Stimulated activated CD4-positive, alpha-beta T cell treated with anti-CD3 and anti-CD28 coated beads, Interleukin-4, amount 100 ng/mL, for 24 hours (primary cell): ENCODE results near the gene LIN7B.
"Not testable (repeated sequence)": the region's sequence is repeated elsewhere in the genome, so short reads cannot be mapped to it uniquely, and the experiment has no call there.

ENCODE experiments used
- DNase-seq: peaks from one replicate; pipeline ENCODE4 v3.0.0-alpha.2; 2020

The LIN7B gene

DNA sequence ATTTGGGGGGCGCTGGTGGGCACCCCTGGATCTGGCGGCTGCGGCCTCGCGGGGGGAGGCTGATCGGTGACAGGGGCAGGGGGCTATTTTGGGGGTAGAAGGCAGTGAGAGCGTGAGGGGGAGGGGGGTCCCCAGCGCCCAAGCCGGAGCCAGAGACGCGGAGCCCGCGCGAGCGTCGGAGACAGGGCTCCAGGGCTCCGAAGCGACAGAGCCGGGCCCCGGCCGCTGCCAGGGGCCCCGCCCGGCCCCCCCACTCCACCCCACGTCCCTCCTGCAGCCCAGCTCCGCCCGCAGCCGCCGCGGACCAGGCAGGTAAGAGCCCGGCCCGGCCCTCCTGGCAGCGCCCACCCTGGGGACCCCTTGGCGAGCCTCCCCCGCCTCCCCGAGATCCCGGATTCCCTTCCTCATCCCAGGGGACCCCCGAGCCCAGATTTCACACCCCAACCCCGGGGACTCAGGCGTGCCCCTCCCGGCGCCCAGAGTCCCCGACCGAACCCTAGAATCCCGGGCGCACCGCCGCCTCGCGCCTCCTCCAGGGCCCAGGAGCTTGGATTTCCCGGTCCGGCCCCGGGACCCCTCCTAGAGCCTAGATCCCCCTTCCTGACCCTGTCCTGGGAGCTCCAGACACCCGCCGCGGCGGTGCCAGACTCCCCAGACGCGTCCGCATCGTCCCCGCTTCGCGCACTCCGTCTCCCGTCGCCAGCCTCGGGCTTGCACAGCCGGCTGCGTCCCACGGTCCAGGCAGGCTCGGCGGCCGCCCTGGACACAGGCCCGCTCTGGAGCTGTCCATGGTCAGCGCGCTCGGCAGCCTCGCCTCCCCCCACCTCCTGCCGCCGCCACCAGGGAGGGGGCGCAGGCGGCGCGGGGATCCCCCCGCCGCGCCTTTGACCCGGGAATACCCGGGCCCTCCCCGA is 5.5 kb downstream of the LIN7B start, which contains the start of gene PPFIA3:
Gene PPFIA3 (plus strand): TSS at position 134 of the 914 bp plus-strand sequence. CDS start 8,330 bp downstream, outside the sequence.
- DNase-seq: peak; percentile 22

DNA sequence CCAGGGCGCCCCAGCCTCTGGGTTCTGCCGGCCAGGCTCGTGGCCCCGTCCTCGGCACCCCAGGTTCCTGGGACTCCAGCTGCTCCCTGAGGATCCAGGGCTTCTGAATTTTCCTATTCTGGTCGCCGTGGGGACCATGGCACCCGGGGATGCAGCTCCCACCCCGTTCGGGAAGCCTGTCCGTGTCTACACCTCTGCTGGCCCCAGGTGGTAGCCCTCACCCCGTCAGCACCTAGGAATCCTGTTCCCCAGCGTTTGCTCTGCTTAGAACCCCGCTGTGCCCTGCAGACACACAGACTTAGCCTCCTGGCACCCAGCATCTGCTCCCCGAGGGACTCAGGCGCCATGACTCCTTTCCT is 6.1 kb downstream of the LIN7B start:
- no peak for DNase-seq

DNA sequence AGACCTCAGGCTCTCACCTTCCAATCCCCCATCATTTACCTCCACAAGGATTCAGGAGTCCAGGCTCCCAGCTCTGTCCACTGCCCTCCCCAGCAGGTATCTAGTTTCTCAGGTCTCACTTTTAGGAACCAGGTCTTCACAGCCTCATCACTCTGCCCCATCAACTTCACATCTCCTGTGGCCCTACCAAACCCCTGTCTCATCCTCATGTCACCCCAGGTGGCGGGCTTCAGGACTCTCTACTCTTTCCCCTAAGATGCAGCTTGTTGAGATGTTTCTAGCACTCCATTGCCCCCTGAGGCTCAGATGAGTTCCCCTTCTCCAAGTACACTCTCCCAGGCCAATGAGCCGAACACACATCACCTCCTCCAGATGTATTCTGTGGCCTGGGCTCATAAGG is 6.7 kb downstream of the LIN7B start:
- no peak for DNase-seq

DNA sequence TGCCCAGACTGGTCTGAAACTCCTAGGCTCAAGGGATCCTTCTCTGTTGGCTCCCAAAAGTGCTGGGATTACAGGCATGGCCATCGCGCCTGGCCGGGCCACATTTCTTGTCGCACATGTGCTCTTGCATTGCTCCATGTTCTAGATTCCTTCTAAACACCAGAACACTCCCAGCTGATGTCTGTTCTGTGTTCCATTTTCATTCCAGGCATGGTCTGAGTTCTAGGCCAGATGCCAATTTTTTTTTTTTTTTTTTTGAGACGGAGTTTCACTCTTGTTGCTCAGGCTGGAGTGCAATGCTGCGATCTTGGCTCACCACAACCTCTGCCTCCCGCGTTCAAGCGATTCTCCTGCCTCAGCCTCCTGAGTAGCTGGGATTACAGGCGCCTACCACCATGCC is 7.7 kb downstream of the LIN7B start:
- not testable (repeated sequence) for DNase-seq

DNA sequence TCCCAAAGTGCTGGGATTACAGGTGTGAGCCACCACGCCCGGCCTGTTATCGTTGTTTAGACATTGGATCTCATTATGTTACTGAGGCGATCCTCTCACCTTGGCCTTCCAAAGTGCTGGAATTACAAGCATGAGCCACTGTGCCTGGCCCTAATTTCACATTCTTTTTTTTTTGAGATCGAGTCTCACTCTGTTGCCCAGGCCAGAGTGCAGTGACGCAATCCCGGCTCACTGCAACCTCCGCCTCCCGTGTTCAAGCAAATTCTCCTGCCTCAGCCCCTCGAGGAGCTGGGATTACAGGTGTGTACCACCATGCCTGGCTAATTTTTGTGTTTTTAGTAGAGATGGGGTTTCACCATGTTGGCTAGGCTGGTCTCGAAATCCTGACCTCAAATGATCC is 9.1 kb downstream of the LIN7B start:
- not testable (repeated sequence) for DNase-seq

DNA sequence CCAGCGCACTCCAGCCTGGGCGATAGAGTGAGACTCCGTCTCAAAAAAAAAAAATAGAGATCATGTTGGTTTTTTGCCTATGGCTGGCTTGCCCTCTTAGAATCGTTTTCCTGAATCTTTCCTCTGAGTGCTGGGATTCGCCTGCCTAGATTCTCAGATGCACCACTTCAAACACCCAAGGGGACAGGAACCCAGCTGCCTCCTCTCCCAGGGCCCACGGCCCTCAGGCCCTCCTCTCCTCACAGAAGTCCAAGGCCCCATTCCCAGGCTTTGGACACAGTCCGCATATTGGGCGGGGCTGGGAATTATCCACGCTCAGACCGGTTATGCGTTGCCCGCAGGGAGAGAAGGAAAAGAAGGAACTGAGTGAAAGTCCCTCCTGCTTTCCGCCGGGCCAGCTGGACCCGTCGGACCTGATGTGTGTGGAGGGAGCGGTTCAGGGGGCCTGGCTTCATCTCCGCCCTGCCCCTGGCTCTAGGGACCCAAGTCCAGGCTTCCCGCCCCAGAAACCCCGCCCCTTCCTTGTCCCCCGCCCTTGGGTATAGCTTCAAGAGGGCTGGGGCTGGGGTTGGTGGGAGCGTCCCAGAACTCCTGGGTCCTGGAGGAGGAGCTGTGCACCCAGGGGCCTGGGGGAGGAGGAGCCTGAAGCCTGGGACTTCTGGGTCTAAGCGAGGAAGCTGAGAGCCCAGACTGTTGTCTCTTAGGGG is 11.0 kb downstream of the LIN7B start:
- DNase-seq: no peak

DNA sequence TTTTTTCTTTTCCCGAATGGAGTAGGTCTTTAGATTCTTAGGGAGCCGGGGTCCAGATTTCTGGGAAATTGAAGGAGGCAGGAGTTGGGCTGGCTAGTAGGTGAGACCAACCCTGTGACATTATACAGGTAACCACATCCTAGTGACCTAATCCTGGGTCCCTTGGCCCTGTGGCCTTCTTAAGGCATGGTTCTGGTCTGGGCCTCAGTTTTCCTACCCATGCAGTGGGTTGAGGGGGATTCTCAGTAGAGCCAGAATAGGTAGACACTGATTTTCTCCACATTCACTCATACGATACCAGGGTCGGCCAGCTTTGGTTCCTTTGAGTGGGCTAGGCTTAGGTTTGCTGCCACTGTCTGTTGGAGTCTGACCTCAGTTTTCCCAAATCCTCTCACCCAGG is 12.4 kb downstream of the LIN7B start:
- no peak for DNase-seq

DNA sequence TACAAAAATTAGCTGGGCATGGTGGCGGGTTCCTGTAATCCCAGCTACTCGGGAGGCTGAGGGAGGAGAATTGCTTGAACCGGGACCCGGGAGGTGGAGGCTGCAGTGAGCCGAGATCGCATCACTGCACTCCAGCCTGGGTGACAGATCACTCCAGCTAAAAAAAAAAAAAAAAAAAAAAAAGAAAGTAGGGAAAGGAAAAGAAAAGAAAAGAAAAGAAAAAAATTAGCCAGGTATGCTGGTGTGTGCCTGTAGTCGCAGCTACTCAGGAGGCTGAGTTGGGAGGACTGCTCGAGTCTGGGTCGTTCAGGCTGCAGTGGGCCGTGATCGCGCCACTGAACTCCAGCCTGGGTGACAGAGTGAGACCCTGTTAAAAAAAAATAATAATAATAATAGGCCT is 13.1 kb downstream of the LIN7B start:
- DNase-seq: not testable (repeated sequence)

DNA sequence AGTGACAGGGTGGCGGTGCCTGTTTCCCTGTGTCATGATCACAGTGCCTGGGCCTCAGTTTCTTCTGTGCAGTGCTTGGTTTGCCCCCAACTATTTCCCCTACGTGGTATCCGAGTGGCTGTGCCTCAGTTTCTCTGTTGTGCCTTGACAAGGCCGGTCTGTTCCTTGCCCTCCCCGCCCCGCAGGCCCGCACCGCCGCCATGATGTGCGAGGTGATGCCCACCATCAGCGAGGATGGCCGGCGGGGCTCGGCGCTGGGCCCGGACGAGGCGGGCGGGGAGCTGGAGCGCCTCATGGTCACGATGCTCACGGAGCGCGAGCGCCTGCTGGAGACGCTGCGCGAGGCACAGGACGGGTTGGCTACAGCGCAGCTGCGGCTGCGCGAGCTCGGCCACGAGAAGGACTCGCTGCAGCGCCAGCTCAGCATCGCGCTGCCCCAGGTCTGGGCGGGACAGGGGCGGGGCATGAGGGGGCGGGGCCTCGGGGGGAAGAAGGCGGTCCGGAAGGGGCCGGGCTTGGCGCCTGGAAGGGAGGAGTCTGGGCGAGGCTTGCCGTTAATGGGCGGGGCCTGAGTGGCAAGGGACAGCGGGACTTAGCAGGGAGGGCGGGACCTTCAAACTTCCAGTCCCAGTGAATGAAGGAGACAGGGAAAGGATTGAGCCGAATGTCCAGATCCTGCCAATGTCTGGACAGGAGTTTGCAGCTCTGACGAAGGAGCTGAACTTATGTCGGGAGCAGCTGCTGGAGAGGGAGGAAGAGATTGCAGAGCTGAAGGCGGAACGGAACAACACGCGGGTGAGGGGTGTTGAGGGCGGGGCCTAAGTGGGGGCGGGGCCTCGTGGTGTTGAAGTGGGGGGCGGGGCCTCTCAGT is 13.7 kb downstream of the LIN7B start:
- DNase-seq: peak; percentile 95

DNA sequence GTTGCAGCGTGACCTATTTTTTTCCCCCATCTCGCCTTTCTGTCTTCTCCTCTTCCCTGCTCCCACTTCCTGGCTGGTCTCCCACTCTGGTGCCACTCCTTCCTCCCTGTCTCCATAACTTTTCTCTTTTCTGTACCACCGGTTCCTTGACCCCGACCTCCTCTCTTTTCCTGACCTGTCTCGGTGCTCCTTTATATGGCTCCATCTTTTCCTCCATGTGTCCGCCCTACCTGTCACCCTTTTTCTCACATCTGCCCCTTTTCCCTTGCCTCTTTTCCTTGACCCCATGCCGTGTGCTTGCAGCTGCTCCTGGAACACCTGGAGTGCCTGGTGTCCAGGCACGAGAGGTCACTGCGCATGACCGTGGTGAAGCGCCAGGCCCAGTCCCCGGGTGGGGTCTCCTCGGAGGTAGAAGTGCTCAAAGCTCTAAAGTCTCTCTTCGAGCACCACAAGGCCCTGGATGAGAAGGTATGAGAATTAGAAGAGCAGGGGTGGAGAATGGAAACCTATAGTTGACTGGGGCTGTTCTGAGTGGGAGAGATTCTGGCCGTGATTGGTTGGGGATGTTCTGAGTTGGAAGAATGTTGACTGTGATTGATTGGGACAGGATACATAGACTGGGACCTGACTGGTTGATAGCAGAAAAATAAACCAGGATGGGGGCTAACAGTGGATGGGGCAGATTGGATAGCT is 14.5 kb downstream of the LIN7B start:
- no peak for DNase-seq

DNA sequence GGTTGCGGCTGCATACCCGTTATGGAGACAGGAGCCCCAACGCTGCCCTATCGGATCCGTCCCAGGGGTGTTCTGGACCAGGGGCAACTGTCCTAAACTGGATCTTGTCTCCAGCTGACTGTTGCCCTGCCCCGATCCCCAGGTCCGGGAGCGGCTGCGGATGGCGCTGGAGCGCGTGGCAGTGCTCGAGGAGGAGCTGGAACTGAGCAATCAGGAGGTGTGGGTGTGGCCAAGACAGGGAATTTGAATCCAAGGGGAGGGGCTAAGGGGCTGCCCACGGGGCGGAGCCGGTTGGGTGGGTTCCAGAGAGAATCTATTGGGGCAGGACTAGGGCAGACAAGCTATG is 15.0 kb downstream of the LIN7B start:
- no peak for DNase-seq

DNA sequence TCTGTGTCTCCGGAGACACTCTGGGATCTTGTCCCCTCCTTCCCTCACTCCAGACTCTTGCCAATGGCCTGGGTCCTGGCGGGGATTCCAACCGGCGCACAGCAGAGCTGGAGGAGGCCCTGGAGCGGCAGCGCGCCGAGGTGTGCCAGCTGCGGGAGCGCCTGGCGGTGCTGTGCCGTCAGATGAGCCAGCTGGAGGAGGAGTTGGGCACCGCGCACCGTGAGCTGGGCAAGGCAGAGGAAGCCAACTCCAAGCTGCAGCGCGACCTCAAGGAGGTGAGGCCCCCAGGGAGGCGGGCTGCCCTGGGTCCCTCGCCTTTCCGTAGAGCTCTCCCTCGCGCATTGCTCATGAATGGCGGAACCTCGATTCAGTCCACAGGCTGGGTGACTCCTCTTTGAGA is 16.2 kb downstream of the LIN7B start:
- no peak for DNase-seq

DNA sequence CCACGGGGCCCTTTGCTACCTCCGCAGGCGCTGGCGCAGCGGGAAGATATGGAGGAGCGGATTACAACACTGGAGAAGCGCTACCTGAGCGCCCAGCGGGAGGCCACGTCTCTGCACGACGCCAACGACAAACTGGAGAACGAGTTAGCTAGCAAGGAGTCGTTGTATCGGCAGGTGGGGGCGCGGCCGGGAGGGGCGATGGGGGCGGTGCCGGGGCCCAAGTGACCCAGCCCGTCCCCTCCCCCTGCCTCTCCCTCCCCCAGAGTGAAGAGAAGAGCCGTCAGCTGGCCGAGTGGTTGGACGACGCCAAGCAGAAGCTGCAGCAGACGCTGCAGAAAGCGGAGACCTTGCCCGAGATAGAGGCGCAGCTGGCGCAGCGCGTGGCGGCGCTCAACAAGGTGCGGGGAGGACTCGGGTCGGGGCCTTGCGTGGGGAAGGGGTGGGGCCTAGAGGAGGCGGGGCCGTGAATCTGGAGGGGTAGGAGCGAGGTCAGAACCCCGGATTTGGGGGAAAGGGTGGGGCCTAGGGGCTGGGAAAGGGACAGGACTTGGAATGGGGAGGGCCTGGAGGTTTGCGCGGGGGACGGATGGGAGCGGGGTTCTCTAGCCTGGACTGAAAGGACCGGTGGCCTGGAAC is 18.9 kb downstream of the LIN7B start:
- DNase-seq: no peak

DNA sequence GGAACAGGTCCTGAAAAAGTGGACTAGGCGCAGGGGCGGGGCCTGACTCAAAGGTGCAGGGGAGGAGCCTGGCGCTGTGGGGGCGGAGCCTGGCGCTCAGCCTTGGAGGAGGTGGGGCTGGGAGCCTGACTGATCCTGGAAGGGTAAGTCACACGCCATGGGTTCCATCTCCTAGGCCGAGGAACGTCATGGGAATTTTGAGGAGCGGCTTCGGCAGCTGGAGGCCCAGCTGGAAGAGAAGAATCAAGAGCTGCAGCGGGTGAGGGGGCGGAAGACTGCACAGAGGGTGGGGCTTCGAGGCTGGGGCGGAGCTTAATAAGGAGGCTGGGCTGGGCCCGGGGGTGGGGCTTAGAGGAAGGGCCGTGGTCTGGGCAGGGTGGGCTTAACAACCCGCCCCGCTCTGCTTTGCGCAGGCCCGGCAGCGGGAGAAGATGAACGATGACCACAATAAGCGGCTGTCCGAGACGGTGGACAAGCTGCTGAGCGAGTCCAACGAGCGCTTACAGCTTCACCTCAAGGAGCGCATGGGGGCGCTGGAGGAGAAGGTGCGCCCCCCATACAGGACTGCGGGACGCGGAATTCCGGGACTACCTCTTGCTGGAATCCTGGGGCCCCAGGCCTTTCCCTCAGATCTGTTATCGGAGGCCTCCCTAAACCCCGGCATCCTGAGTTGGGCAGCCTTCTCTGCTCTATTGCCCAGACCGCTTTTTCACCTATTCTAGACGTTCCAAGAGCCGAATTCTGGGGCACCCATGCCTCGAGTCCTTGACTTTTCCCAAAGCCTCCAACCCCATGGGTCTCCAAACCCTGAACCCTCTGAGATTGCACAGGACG is 19.7 kb downstream of the LIN7B start:
- peak; percentile 48 for DNase-seq

DNA sequence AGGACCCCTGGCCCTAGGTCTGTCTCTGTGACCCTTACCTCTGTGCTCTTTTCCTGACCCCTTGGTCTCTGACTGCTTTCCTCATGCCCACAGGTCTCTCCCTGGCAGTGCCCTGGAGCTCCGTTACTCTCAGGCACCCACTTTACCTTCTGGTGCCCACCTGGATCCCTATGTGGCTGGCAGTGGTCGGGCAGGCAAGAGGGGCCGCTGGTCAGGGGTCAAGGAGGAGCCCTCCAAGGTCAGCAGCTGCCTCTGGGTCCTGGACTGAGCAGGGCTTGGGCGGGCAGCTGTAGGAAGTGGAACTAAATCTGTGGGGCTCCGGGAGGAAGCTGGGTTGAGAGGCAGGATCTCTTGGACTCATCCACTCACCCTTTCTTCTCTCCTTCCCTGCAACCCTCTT is 21.5 kb downstream of the LIN7B start:
- DNase-seq: no peak

DNA sequence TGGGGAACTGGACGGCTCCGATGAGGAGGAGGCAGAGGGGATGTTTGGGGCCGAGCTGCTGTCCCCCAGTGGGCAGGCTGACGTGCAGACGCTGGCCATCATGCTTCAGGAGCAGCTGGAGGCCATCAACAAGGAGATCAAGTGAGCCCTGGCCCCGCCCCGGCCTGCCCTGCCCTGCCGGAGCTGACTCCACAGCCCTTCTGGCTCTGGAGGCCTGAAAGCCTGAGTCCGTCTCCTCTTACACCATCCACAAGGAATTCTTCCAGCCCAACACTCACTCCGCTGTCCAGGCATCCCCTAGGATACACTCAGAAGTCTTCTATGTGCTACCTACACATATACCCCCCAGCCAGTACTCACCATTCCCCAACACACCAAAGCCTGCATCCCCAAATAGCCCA is 22.6 kb downstream of the LIN7B start:
- no peak for DNase-seq

DNA sequence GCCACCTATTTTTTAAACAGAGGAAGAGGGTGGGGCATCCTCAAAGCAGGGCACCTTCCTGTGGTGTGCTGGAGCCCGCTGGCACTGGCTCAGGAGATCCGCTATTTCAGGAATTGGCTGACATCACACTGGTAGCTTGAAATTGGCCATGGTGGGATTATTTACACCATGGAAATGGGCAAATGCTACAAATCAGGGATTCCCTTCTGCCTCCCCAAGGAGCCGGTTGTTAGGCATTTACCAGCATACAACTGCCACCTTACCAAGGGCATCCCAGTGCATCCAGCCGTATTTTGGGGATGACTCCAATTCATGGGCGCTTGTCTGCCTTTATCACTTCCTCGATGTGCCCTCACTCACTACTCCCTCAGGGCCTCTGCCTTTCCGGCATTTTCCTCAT is 26.8 kb downstream of the LIN7B start:
- no peak for DNase-seq

DNA sequence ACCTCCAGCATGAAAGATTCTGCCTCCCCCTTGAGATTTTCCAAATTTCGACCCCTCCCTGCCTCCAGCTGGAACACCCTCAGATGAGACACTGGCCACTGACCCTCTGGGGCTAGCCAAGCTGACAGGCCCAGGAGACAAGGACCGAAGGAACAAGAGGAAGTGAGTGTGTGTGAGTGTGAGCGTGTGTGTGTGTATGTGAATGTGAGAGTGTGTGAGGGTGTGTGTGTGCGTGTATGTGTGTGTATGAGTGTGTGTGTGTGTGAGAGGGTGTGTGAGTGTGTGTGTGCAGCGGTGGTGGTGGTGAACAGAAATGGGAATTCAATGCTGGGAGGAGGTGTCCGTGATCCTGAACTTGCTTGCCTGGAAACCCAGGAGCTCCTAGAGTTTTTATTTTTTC is 27.2 kb downstream of the LIN7B start:
- no peak for DNase-seq

DNA sequence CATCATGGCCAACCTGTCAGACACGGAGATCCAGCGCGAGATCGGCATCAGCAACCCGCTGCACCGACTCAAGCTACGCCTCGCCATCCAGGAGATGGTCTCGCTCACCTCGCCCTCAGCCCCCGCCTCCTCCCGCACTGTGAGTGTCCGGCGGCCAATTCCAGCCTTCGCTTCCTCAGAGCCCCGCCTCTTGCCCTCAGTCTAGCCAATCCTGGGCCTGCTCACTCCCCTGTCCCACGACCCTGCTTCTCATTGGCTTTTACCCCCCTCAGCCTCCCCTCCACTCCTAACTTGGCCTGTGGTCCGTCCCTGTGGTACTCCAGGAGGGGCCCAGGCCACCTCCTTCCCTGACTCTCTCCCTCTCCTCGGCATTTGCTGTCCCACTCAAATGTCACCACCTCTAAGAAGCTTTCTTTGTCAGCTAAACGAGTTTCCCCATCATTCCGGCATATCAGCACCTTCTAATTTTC is 28.7 kb downstream of the LIN7B start:
- DNase-seq: peak; percentile 70

DNA sequence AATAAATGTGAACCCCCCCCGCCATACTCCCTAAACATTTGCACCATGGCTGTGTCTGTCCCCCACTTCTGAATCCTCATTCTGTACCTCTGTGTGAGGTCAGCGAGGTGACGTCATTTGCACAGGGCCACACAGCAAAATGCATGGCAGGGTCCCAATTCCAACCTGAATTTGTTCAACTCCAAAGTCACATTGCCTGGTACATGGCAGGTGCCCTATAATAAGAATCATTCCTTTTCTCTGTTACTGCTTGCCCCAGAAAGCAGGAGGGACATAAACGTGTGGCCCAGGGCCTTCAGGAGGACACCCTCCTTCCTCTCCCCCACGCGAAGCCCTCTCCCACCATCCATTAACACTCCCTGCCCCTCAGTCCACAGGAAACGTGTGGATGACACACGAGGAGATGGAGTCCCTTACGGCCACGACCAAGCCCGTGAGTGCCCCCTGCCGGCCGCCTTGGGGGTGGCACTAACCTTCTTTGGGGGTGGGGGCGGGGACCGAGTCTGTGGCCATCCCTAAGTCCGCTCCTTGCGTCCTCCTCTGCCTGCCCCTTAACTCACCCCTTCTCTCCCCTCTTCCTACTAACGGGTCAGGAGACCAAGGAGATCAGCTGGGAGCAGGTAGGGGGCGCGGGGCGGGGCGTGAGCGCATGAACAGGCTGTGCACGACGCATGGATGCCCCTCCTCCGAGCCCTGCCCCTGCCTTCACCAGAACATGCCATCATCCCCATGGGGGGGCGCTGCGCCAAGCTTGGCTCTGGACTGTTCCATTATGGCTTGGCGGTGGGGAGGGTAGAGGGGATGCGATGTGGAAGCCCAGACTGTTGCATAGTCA is 31.6 kb downstream of the LIN7B start:
- peak; percentile 84 for DNase-seq
